Measurements from ENCODE around the gene LRRC28. TPM values are rescaled to one million over a fixed set of nuclear protein-coding genes. Genes with fewer than 3 reads are reported as not detected.

LRRC28 gene
- total RNA-seq, 4 donors from 2014 or later: 56.5 to 82.7 (median 64.2) TPM

DNA sequence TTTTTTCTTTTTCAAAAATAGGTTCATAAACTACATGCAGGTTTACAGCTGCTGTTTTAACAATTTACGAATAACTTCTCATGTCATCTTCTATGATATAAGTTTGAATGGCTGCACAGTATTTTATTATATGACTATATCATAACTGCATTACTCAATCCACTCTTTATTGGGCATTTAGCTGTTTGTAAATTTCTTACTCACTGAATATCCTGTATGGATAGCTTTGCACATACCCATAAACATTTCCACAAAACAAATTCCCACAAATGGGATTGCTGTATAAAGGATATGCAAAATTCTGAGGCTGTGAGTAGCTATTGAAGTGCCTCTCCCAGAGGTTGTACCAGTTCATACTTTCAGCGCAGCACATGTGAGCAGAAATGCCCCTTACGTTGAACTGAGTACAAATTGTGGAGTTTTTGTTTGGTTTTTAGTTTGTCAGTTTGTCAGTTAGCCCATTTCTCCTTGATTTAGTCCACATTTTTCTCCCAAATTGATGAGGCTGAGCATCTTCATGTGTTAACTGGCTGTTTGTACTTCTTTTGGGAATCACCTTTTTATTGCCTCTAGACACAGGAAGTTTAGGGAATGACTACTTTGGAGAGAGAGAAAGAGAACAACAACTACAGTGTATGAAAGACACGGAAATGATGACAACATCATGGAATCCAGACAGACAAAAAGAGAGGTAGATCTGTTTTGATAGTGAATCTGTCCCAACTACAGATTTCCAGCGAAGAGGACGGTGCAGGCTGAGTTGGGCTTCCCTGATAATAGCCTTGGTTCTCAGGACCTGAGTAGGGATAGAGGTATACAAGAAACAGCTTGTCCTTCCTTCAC is 26.7 kb upstream of the LRRC28 start:
- Histone ChIP-seq H3K36me3 (peaks cover 0 to 34% (median 4%) of the 10 kb centered on the region in 4 donors), H3K27ac (no peak overlapping the region), H3K27me3 (no peaks in the 10 kb centered on the region), H3K9me3 (no peaks in the 10 kb centered on the region), H3K4me3 (no peak overlapping the region), H3K4me1 (no peaks in the 10 kb centered on the region)
- TF ChIP-seq POLR2AphosphoS5 (IDR thresholded peaks at IDR 0.05) (no peak), POLR2A (IDR thresholded peaks at IDR 0.05) (no peak), EP300 (IDR thresholded peaks at IDR 0.05; ENCODE audit: low read depth) (no peak)
- TF ChIP-seq, protein P1, sequence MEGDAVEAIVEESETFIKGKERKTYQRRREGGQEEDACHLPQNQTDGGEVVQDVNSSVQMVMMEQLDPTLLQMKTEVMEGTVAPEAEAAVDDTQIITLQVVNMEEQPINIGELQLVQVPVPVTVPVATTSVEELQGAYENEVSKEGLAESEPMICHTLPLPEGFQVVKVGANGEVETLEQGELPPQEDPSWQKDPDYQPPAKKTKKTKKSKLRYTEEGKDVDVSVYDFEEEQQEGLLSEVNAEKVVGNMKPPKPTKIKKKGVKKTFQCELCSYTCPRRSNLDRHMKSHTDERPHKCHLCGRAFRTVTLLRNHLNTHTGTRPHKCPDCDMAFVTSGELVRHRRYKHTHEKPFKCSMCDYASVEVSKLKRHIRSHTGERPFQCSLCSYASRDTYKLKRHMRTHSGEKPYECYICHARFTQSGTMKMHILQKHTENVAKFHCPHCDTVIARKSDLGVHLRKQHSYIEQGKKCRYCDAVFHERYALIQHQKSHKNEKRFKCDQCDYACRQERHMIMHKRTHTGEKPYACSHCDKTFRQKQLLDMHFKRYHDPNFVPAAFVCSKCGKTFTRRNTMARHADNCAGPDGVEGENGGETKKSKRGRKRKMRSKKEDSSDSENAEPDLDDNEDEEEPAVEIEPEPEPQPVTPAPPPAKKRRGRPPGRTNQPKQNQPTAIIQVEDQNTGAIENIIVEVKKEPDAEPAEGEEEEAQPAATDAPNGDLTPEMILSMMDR (IDR thresholded peaks at IDR 0.05): no peak
- no peak for DNase-seq
- WGBS, 2 donors (ENCODE audit: low coverage in 1 of 2): 82 to 85% methylated on average over 6 of the region's 6 CpGs
- intact Hi-C loops (cut with DNase I; ENCODE audit: low total_unique reads) (no loop called here), in situ Hi-C loops (cut with MboI; ENCODE audit: low pct_ligation_motif_present in 1 of 4, low pct_unique_long_range_greater_than_20kb in 1 of 4, low sequenced_read_pairs in 3 of 4) (no loop called here)

DNA sequence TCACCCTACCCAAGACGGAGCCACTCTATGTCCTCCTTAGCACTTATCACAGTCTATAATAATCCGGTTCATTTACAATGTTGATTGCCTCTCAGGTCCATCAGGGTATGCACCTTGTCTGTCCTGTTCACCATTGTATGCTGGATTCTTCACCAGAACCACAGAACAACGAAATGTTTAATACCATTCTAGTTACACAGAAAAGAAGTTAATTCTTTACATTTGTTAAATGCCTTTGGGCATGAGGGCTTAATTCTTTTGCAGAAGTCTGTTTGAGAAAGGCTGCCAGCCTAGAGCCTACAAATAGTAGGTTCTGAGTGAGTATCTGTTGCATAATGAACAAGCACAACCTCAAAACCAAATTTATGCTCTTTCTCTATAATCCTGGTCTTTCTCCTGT is 24.5 kb upstream of the LRRC28 start:
- intact Hi-C loops (cut with DNase I; ENCODE audit: low total_unique reads) (no loop called here), in situ Hi-C loops (cut with MboI; ENCODE audit: low pct_ligation_motif_present in 1 of 4, low pct_unique_long_range_greater_than_20kb in 1 of 4, low sequenced_read_pairs in 3 of 4) (no loop called here)
- DNase-seq: no peak
- no peaks in the 10 kb centered on the region for H3K9me3 ChIP-seq
- 56 to 84% methylated on average over 3 of the region's 3 CpGs for WGBS, 2 donors (ENCODE audit: low coverage in 1 of 2)
- H3K4me1 ChIP-seq: no peaks in the 10 kb centered on the region
- peaks cover 0 to 17% (median 2%) of the 10 kb centered on the region in 4 donors for H3K36me3 ChIP-seq
- no peaks in the 10 kb centered on the region for H3K27me3 ChIP-seq
- H3K4me3 ChIP-seq: no peak overlapping the region
- H3K27ac ChIP-seq: no peak overlapping the region
- no peak for TF ChIP-seq POLR2AphosphoS5 (IDR thresholded peaks at IDR 0.05)
- no peak for TF ChIP-seq POLR2A (IDR thresholded peaks at IDR 0.05)
- TF ChIP-seq, protein P1 (IDR thresholded peaks at IDR 0.05): no peak
- no peak for TF ChIP-seq EP300 (IDR thresholded peaks at IDR 0.05; ENCODE audit: low read depth)

DNA sequence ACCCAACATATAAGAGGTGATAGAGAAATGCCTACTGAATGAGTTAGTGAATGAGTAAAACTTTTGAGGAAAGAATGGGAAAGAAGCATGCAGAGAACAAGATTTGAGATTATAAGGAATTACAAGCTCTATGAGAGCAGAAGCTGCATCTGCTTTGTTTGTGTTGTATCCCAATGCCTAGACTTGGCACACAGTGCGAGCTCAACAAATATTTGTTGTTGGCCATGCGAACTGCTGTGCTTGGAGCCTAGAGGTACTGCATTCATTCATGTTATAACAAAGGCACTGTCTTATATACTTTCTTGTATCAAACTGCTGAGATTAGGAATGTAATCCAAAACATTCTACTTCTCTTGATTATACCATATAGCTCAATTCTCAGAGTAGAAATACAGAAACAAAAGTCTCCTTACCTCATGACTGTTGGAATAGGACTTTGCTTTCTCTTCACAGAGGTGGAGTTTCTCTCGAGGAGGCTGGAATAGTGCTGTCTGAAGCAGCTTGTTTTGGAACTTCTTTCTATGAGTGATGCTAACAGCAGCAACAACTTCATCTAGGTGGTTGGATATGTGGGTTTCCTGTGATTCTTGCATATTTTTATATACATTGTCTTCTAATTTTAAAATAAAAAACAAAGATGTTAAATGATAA is 23.0 kb upstream of the LRRC28 start:
- in situ Hi-C loops (cut with MboI; ENCODE audit: low pct_ligation_motif_present in 1 of 4, low pct_unique_long_range_greater_than_20kb in 1 of 4, low sequenced_read_pairs in 3 of 4): no loop called here
- WGBS, 2 donors (ENCODE audit: low coverage in 1 of 2): 87 to 94% methylated on average over 2 to 3 of the region's 3 CpGs

DNA sequence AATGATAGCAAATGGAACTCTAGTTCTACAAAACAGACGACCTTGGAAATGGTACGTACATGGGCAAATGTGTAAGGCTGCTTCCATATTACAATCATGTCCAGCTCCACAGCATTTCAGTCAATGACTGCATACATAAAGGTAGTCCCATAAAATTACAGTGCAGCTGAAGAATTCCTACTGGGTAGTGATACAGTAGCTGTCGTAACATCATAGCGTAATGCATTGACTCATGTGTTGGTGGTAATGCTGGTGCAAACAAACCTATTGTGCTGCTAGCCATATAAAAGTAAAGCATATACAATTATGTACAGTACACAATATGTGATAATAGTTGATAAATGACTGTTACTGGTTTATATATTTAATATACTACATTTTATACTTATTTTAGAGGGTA is 20.4 kb upstream of the LRRC28 start:
- WGBS, 2 donors (ENCODE audit: low coverage in 1 of 2): 92 to 96% methylated on average over 4 of the region's 4 CpGs
- Histone ChIP-seq H3K27me3 (no peaks in the 10 kb centered on the region), H3K27ac (no peak overlapping the region), H3K4me1 (no peaks in the 10 kb centered on the region), H3K9me3 (no peaks in the 10 kb centered on the region), H3K4me3 (no peak overlapping the region), H3K36me3 (peaks cover 0 to 14% (median 0%) of the 10 kb centered on the region in 4 donors)
- no peak for TF ChIP-seq EP300 (IDR thresholded peaks at IDR 0.05; ENCODE audit: low read depth)
- TF ChIP-seq POLR2AphosphoS5 (IDR thresholded peaks at IDR 0.05): no peak
- TF ChIP-seq, protein P1 (IDR thresholded peaks at IDR 0.05): no peak
- TF ChIP-seq POLR2A (IDR thresholded peaks at IDR 0.05): no peak
- no peak for DNase-seq
- in situ Hi-C loops (cut with MboI; ENCODE audit: low pct_ligation_motif_present in 1 of 4, low pct_unique_long_range_greater_than_20kb in 1 of 4, low sequenced_read_pairs in 3 of 4): no loop called here
- intact Hi-C loops (cut with DNase I; ENCODE audit: low total_unique reads): no loop called here

More for the DNA sequence above, 23.0 kb upstream of the LRRC28 start:
- H3K4me1 ChIP-seq: no peaks in the 10 kb centered on the region
- no peaks in the 10 kb centered on the region for H3K9me3 ChIP-seq
- H3K36me3 ChIP-seq: peaks cover 0 to 14% (median 0%) of the 10 kb centered on the region in 4 donors
- DNase-seq: no peak
- H3K27me3 ChIP-seq: no peaks in the 10 kb centered on the region
- no peak overlapping the region for H3K4me3 ChIP-seq
- no peak for TF ChIP-seq POLR2A (IDR thresholded peaks at IDR 0.05)
- TF ChIP-seq POLR2AphosphoS5 (IDR thresholded peaks at IDR 0.05): no peak
- no peak for TF ChIP-seq EP300 (IDR thresholded peaks at IDR 0.05; ENCODE audit: low read depth)
- TF ChIP-seq, protein P1 (IDR thresholded peaks at IDR 0.05): no peak
- H3K27ac ChIP-seq: no peak overlapping the region
- intact Hi-C loops (cut with DNase I; ENCODE audit: low total_unique reads): no loop called here
